HG02623 (cell line): ENCODE measurements around the gene ELMOD3.
"Not testable (repeated sequence)": the region's sequence is repeated elsewhere in the genome, so short reads cannot be mapped to it uniquely, and the experiment has no call there.

ENCODE experiments used
- ATAC-seq: cut with Tn5 transposase; IDR thresholded peaks from one replicate; pipeline ENCODE4 v1.9.1; 2021; ENCODE audit warnings: moderate library complexity; ENCODE audit not compliant: unreplicated experiment

The ELMOD3 gene

DNA sequence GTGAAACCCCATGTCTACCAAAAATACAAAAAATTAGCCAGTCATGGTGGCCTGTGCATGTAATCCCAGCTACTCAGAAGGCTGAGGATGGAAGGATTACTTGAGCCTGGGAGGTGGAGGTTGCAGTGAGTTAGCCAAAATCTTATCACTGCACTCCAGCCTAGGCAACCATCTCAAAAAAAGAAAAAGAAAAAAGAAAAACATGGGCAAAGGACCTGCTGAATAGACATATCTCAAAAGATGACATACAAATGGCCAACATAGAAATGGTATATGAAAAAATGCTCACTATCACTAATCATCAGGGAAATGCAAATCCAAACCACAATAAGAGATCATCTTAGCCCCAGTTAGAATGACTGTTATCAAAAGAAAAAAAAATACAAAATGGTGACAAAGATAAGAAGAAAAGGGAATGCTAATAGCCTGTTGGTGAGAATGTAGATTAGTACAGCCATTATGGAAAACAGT is 25.4 kb upstream of the ELMOD3 start:
- no peak for ATAC-seq

GRCh38 chr2:85329701-85330100 is 24.9 kb upstream of the ELMOD3 start:
- not testable (repeated sequence) for ATAC-seq

GRCh38 chr2:85330839-85331636 is 23.5 kb upstream of the ELMOD3 start:
- ATAC-seq = no peak

DNA sequence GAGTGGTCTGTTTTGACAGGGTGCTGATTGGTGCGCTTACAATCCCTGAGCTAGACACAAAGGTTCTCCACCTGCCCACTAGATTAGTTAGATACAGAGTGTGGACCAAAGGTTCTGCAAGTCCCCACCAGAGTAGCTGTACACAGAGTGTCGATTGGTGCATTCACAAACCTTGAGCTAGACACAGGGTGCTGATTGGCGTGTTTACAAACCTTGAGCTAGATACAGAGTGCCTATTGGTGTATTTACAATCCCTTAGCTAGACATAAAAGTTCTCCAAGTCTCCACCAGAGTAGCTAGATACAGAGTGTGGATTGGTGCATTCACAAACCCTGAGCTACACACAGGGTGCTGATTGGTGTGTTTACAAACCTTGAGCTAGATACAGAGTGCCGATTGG is 20.7 kb upstream of the ELMOD3 start:
- ATAC-seq = not testable (repeated sequence)

- no peak for ATAC-seq
These were observed 19.6 kb upstream of the ELMOD3 start for GRCh38 chr2:85334928-85335327.

- no peak for ATAC-seq
These were observed 14.3 kb upstream of the ELMOD3 start for GRCh38 chr2:85340034-85340892.

GRCh38 chr2:85341269-85342029 is 13.1 kb upstream of the ELMOD3 start:
- ATAC-seq = no peak

GRCh38 chr2:85342156-85342555 is 12.4 kb upstream of the ELMOD3 start:
- no peak for ATAC-seq

- ATAC-seq = not testable (repeated sequence)
These were observed 11.2 kb upstream of the ELMOD3 start for GRCh38 chr2:85343207-85343895.

GRCh38 chr2:85344356-85344954 is 10.1 kb upstream of the ELMOD3 start:
- no peak for ATAC-seq

- ATAC-seq = no peak
These were observed 7.0 kb upstream of the ELMOD3 start for GRCh38 chr2:85347599-85347998.

GRCh38 chr2:85353876-85354285 is 688 bp upstream of the ELMOD3 start:
- ATAC-seq = no peak

- ATAC-seq = peak; percentile 3
These were observed 473 bp downstream of the ELMOD3 start for GRCh38 chr2:85355073-85355410.

GRCh38 chr2:85355521-85355920 is 952 bp downstream of the ELMOD3 start:
- no peak for ATAC-seq

- ATAC-seq = no peak
These were observed 1.6 kb downstream of the ELMOD3 start for GRCh38 chr2:85356186-85356585.

DNA sequence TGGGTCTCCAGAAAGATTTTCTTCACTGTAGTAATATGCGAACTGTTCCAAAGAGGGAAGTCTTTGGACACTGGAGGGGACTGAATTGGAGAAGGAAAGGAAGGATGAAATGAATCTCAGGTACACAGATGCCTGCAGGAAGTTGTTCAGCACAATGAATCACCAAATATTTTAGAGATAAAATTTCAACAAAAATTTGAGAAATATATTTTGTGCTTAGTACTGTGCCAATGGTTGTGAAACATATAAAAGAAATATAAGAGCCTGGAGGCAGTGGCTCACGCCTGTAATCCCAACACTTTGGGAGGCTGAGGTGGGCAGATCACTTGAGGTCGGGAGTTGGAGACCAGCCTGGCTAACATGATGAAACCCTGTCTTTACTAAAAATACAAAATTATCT is 3.2 kb downstream of the ELMOD3 start:
- ATAC-seq = no peak

DNA sequence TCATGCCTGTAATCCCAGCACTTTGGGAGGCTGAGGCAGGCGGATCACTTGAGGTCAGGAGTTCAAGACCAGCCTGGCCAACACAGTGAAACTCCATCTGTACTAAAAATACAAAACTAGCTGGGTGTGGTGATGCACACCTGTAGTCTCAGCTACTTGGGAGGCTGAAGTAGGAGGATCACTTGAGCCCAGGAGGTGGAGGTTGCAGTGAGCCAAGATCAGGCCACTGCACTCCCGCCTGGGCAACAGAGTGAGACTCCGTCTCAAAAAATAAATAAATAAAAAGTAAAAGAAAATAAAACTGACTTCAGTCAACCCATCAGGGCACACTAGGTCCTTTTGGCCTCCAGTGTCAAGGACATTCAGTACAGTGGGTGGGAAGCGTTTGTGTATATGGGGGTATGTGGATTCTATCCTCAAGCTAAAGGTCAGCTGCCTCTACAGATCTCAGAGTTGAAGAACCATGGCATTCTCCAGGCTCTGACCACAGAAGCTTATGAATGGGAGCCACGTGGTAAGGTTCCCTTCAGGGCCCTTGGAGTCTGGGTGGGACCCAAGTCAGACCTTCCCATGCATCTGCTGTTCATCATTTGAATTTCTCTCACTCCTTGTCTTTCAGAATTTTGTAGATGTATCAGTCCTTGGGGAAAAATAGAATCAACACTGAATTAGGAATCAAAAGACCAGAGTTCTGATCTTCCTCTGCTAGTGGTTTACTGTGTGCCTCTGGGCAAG is 8.3 kb downstream of the ELMOD3 start:
- not testable (repeated sequence) for ATAC-seq

DNA sequence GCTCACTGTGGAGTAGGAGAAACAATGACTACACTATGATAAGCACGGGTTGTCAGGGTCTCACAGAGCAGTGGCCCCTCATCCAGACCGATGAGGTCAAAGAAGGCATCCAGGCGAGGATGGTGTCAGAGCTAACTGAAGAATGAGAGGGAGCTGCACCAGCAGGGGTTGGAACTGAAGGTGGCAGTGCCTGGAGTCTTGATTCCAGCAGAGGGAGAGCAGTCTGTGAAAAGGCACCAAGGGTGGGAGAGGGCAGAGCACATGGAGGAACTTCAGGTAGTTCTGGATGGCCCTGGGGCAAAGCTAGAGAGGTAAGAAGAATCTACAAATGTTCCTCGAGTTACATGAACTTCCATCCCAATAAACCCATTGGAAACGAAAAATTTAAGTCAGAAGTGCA is 12.6 kb downstream of the ELMOD3 start:
- ATAC-seq = no peak

GRCh38 chr2:85368921-85369320 is 14.4 kb downstream of the ELMOD3 start:
- no peak for ATAC-seq

- ATAC-seq = no peak
These were observed 14.9 kb downstream of the ELMOD3 start for GRCh38 chr2:85369500-85369899.
